GM19455 (cell line): ENCODE measurements around the gene ATP8B1.
"Not testable (repeated sequence)": the region's sequence is repeated elsewhere in the genome, so short reads cannot be mapped to it uniquely, and the experiment has no call there.

Source experiments
- ATAC-seq: cut with Tn5 transposase; IDR thresholded peaks from one replicate; pipeline ENCODE4 v1.9.1; 2021; ENCODE audit not compliant: unreplicated experiment

ATP8B1 gene

GRCh38 chr18:57771193-57771592 lies 31.9 kb downstream of the ATP8B1 start:
- ATAC-seq, result no peak

DNA sequence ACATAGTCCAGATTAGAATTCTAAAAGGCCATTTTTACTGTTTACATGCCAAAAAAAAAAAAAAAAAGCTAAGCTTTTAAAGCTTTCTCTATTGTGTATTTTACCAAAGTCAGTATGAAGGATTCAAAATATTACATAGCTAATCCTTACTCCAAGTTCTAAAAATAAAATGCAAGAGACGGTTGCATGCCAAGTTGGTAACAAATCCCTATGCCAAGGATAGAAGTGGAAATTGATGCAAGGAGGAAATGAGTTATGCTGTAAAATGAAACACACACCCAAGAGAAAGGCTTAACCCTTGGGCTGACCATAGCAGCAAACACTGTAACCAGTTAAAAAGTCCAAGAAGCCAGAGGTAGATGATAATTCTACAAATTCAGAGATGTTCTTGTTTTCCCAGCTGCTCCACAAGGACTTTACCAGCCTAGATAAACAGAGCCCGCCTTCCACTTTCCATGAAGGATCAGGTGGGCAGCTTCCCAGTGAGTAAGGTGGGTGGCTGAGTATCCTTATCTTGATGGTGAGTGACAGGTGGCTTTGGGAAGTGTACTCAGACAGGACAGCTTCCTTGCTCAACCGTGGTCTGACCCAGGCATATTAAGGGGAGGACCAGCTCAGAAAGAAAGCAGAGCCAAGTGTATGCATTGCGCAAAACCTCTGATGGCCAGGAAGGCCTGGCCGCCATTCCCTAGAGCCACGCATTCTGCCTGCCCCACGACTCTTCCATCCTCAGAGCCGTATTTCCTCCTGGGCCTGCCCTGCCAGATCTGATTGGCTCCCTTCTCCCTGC lies 34.4 kb downstream of the ATP8B1 start:
- no peak for ATAC-seq

- no peak for ATAC-seq
These were observed 35.7 kb downstream of the ATP8B1 start for GRCh38 chr18:57767259-57768050.

DNA sequence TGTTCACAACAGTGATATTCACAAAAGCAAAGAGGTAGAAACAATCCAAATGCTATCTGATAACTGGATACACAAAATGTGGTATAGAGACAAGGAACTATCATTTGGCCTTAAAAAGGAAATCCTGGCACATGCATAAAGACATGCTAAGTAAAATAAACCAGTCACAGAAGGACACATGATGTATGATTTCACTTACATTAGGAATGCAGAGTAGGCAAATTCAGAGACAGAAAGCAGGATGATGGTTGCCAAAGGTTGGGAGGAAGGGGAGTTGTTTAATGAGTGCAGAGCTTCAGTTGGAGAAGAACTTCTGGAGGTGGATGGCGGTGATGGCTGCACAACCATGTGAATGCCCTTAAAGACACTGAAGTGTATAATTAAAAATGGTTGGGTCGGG lies 38.1 kb downstream of the ATP8B1 start:
- no peak for ATAC-seq

DNA sequence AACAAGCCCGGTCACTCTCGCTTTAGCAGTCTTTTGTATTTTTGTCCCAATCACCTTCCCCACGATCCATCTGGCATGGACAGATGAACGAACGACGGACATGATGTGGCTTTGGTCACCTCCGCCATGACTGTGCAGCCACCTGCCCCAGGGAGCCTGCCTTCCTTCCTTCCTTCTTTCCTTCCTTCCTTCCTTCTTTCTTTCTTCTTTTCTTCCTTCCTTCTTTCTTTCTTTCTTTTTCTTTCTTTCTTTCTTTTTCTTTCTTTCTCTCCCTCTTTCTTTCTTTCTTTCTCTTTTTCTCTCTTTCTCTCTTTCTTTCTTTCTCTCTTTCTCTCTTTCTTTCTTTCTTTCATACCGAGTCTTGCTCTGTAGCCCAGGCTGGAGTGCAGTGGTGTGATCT lies 39.0 kb downstream of the ATP8B1 start:
- no peak for ATAC-seq

GRCh38 chr18:57762686-57763085 lies 40.4 kb downstream of the ATP8B1 start:
- no peak for ATAC-seq

DNA sequence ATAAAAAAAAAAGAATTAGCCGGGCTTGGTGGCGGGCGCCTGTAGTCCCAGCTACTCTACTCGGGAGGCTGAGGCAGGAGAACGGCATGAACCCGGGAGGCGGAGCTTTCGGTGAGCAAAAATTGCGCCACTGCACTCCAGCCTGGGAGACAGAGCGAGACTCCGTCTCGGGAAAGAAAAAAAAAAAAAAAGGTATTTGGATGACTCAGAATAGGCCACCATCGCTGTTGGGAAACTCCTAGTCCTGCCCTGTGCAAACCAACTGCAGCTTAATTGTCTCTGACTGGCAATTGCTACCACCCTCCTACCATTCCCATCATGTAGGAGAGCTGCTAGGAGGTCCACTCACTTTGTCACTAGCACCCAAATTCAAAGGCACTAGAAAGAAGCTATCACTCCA lies 43.5 kb downstream of the ATP8B1 start:
- ATAC-seq, result no peak

DNA sequence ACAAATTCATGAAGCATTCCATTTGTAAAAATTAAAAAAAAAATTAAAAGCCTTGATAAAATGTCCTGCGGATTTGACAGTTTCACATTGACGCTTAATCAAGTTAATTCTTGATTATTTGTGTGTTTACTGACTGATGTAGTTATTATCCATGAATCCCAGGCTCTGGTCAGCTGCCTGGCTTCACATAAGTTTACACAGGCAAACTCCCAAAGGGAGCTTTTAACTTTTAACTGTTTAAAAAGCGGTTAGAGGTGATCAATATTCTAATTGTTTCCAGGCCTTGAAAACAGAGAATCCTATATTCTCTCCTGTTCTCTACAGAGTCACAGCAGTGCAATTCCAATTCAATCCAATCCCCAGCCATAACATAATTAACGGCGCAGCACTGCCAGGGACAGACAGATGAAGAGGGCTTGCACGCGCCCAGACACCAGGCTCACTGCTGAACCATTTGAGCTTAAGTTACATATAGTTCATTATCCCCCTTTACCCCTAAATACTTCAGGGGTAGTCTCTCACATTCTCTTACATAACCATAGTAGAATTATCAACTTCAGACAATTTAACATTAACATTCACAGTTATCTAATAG lies 47.5 kb downstream of the ATP8B1 start:
- no peak for ATAC-seq

DNA sequence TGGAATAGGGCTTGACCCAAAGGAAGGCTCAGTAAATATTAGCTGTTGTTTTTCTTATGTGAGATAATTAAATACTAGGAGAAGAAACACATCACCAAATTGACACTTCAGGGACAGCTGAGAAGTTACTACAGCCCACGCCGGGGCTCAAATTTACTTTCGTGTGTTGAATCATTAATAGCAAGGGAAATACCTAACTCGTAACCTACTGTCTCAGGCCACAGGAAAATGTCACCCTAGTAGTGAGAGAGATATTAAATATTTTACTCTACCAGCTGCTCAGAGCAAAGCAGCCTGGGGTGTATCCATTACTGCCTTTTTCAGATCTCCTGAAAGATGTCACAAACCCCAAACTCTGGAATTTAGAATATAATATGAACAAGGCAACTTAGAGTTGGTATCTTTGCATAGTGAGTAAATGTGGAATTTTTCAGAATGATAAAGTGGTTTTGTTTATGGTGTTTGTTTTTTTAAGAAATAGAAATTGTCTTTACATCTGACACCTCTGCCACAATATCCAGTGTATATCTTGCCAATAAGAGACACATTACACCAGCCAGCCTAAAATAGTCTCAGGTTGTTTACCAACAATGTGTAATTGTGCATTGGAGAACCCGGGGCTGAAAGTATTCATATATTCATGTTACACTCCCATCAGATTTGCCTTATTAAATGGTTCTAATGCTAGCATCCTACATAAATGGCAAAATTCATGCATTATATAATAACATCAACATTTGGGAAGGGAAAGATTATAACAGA lies 48.4 kb downstream of the ATP8B1 start:
- ATAC-seq, result peak; percentile 67

- ATAC-seq, result no peak
These were observed 50.1 kb downstream of the ATP8B1 start for GRCh38 chr18:57753063-57753462.

GRCh38 chr18:57749604-57749970 lies 53.5 kb downstream of the ATP8B1 start:
- ATAC-seq, result no peak

DNA sequence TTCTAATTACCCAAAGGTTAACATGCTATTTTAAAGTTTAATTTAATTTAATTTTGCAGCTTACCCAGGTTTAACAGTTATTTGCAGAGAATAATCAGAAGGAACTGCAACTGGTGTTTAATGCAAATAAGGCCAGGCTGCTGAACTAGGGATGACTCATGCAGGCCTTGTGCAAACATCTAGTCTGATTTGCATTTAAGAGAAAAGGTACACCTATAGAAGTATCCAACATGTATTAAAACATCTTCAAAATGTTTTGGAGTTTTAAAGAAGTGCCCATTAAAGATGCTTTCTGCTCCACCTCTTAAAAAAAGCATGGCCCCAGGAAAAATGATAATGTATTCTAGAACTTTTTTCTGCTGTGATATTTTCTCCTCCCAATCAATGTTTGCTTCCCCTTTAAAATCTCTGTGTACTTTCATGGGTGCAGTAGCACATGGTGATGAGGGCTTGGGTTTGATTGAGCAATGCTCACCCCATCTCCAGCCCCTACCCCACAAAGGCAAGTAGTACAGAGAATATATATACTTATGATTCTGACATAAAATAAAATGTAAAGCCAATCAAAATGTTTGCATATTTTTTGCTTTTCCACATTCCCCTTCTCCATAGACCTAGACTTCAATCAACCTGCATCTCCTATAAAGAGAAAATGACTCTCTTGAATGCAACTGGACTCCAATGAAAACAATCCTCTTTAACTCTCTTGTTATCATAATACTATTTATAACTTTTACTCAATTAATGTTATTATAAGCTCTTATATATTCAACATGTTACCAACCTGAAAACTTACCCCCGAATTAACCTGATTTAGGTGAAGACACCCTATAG lies 54.1 kb downstream of the ATP8B1 start:
- peak; percentile 77 for ATAC-seq

GRCh38 chr18:57747809-57748680 lies 55.1 kb downstream of the ATP8B1 start:
- ATAC-seq, result no peak

DNA sequence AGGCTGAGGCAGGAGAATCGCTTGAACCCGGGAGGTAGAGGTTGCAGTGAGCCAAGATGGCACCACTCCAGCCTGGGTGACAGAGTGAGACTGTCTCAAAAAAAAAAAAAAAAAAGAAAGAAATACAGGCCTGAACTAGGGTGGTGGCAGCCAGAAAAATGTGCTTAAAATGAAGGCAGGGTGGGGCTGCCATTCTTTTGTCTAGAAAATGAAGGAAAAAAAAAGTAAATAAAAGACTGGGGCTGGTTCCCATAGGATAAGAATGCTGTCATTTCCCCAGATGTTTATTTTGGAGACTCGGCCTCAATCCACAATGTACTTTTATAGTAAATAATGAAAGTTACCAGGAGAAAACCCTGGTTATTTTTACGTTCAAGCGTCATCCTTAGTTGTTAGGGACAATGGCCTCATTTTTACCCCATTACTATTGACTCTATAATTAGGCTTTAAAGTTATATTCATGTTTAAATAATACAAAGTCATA lies 58.9 kb downstream of the ATP8B1 start:
- no peak for ATAC-seq

- no peak for ATAC-seq
These were observed 60.1 kb downstream of the ATP8B1 start for GRCh38 chr18:57743008-57743407.

DNA sequence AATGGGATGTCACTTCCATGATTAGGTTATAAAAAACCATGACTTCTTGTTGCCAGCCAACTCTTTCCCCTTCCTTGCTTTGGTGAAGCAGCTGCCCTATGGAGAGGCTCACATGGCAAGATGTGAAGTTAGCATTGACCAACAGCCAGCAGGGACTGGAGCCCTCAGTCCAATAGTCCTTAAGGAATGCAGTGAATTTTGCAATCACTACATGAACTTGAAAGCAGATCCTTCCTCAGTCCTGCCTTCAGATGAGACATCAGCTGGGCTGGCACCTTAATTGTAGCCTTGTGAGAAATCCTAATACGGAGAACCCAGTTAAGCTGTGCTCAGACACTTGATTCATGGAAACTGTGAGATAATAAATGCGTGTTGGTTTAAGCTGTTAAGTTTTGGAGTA lies 61.8 kb downstream of the ATP8B1 start:
- no peak for ATAC-seq

GRCh38 chr18:57738078-57738477 lies 65.0 kb downstream of the ATP8B1 start:
- no peak for ATAC-seq

DNA sequence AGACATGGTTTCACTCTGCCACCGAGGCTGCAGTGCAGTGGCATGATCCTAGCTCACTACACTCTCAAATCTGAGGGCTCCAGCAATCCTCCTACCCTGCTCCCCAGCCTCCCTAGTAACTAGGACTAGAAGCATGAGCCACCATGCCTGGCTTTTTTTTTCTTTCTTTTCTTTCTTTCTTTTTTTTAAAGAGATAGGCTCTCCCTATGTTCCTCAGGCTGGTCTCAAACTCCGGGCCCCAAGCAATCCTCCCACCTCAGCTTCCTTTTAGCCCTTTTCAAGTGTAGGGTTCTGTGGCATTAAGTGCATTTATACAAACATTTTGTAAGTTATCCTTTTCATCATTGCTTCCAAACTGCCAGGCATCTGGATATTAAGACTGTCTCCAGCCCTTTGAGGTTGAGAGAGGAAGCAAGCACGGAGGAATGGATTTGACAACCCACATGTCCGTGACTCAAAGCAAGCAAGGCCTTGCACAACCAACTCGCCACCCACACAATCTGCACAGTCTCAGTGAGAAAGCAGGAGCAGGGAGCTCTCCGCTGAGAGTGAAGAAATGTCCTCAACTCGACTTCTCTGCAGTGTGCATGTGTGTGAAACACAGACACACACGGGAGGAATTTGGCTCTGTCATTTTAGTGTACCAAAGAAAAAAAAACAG lies 65.6 kb downstream of the ATP8B1 start:
- ATAC-seq, result no peak

DNA sequence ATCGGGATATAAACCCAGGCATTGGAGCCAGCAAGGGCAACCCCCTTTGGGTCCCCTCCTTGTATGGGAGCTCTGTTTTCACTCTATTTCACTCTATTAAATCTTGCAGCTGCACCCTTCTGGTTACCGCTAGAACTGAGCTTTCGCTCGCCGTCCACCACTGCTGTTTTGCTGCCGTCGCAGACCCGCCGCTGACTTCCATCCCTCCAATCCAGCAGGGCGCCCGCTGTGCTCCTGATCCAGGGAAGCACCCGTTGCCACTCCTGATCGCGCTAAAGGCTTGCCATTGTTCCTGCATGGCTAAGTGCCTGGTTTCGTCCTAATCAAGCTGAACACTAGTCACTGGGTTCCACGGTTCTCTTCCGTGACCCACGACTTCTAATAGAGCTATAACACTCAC lies 68.1 kb downstream of the ATP8B1 start:
- ATAC-seq, result not testable (repeated sequence)
